ENCODE measurements around the gene DNAH7.

DNA sequence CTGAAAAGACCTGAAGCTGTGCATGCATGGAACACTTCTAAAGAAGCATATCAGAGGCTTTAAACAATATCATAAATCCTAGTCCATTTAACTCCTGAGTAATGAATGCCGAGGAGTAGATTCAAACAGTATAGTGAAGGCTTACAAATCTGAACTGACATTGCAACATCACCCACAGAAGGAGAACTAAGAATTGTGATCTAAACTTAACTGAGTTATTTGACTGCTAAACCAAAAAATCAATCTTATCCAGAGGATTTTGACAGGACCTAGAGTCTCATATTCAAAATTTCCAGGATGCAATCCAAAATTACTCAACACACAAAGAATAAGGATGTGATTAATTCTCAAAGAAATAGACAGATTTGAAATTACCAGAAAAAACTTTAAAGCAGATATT is 230.6 kb downstream of the DNAH7 start:
- TF ChIP-seq SRF (IDR thresholded peaks at IDR 0.05; ENCODE audit: low read depth in 2 of 2, low read length in 2 of 2) (no peak), SMARCA5 (IDR thresholded peaks at IDR 0.05) (no peak), CREB1 (IDR thresholded peaks at IDR 0.05; ENCODE audit: low read depth) (no peak), CHD2 (IDR thresholded peaks at IDR 0.05; ENCODE audit: borderline replicate concordance, low read depth, low read length) (no peak), CTCF (IDR thresholded peaks at IDR 0.05 in 2 of 3, conservative IDR thresholded peaks at IDR 0.05 in 1 of 3; ENCODE audit: control insufficient read depth in 2 of 3, extremely low read depth in 1 of 3, insufficient read depth in 1 of 3, low read depth in 3 of 3, low read length in 3 of 3) (no peak), GABPA (IDR thresholded peaks at IDR 0.05; ENCODE audit: low read depth) (no peak), STAT3 (IDR thresholded peaks at IDR 0.05; ENCODE audit: low read depth, low read length) (no peak), POLR2A (IDR thresholded peaks at IDR 0.05; ENCODE audit: low read depth, low read length) (no peak), MAX (IDR thresholded peaks at IDR 0.05; ENCODE audit: low read depth, low read length) (no peak), ZZZ3 (IDR thresholded peaks at IDR 0.05; ENCODE audit: control insufficient read depth, insufficient read length, low read depth) (no peak)
